Stimulated activated CD8-positive, alpha-beta memory T cell treated with anti-CD3 and anti-CD28 coated beads, Interleukin-15, amount 100 ng/mL, for 1 hour (primary cell): ENCODE data around the gene PLD5.
"Not testable (repeated sequence)": the region's sequence is repeated elsewhere in the genome, so short reads cannot be mapped to it uniquely, and the experiment has no call there.

ENCODE experiments used
- DNase-seq: peaks from one replicate; pipeline ENCODE4 v3.0.0-alpha.2; 2020; ENCODE audit warnings: low read depth

The PLD5 gene

DNA sequence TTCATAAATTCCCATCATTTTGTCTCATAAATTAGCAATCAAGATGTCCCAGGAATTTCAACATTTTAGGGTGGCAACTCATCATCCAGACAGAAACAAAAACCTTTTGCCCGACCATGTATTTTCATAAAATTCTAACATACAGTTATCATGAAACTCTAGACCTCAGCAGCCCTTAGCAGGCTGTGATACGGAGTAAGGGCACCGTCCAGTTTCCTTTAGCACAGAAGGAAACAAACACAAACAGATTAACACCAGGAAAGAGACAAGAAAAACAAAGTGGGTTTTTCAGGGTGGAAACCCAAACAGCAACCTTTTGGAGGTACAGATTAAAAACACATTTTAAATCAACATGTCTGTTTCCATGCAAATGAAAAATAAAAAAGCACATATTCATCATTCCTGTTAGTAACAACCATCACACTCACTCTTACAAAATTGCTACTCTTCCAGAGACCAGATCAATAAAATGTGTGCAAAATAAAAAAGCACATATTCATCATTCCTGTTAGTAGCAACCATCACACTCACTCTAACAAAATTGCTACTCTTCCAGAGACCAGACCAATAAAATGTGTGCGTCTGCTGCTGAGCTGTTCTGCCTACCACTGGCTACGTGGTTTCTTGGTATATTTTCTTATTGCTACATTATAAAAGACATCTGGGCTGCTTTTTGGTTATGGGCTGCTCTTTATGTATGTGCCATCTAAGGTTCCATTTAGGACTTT lies 241.6 kb downstream of the PLD5 start:
- DNase-seq = not testable (repeated sequence)

DNA sequence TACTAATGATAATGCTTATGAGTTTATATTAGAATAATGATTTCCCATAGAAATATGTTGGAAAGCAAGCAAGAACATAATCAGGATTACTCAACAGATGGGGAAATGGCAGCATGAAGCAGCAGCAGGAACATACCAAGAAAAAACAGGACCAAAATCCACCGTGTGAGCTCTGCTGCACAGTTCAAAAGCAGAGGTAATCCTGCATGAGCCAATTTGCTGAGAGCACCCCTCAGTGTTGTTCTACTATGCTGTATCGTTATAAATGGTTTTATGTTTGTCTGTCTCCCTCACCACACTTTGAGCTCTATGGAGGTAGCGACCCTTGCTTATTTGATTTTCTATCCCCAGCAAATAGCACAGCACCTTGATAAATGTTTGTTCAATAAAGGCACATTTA lies 246.1 kb downstream of the PLD5 start:
- DNase-seq = not testable (repeated sequence)

DNA sequence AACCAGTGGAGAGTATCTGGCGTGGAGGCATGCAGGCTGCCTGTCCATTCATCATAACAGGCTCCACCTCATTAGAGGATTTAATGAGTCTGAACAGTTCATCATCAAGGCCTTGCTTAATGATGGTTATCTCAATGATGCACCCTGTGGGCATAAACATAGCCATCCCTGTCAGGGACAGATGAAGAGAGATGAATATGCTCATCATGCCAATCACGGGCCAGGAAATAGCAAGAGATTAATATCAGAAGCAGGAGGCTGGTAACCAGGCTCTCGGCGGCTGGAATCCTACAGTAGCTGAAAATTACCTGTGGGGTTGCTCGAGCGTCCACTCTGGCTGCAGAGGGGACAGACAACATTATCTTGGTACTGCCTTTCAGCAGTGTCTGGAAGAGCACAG lies 247.7 kb downstream of the PLD5 start:
- not testable (repeated sequence) for DNase-seq

DNA sequence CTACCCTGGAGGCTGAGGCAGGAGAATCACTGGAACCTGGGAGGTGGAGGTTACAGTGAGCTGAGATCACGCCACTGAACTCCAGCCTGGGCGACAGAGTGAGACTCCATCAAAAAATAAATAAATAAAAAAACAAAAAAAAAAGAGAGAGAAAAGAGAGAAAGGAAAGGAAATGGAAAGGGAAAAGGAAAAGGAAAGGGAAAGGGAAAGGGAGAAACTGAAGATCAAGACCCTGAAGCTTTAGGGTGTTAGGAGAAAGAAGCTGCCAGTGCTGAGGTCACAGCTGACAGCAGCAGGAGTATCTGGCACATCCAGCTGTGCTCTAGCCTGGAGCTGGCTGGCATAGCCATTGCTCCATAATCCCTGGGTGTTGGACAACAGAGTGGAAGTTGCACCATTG lies 257.5 kb downstream of the PLD5 start:
- DNase-seq = not testable (repeated sequence)

DNA sequence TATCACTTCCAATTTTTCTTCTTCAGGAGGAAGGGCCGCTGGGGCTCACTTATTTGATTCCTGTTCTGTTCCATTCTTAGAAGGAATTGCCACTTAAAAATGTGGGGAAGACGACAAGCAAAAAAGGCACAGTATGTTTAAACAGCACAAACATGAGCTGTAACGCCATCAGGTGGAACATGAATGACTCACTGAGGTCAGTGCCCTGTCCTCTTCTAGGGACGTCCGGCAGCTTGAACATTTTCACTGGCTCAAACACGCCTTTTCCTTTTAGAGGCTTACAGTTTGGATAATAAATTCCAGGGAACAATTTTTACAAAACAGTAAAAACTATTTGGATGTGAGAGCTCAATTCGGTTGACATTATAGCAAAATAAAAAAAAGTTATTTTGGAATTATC lies 260.1 kb downstream of the PLD5 start:
- not testable (repeated sequence) for DNase-seq

DNA sequence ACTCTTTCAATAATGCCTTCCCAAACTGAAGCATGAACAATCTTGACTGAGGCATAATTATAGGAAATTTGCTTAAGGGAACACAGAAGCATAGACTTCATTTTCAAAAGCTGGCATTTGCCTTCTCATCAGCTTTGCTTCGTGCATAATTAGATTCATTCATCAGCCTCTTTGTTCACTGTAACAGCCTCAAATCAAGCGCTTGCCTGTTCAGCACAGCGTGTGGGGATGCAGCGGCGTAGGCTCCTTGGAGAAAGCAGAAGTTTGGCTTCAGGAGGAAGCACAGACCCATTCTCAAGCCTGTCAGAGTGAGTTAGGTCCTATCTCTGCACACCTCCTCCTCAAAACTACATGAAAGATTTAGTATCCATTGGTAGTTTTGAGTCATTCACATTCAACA lies 279.2 kb downstream of the PLD5 start:
- DNase-seq = no peak

DNA sequence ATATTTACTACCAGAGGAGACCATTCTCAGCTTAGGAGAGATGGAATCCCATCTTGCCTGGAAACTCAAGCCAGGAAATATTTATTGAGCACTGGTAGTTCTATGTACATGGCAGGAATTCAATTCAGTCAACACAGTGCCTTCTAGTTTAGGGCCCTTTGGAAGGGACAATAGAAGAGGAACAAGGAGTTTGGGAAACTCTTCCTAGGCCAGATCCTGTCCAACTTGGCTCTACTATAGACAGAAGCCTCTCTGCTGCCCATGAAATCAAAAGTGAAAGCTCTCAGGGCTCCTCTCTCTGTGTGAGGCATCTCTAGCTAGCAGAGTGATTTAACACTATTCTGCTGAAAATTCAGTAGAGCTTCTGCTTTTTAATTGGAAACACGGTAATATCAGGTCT lies 281.0 kb downstream of the PLD5 start:
- no peak for DNase-seq

DNA sequence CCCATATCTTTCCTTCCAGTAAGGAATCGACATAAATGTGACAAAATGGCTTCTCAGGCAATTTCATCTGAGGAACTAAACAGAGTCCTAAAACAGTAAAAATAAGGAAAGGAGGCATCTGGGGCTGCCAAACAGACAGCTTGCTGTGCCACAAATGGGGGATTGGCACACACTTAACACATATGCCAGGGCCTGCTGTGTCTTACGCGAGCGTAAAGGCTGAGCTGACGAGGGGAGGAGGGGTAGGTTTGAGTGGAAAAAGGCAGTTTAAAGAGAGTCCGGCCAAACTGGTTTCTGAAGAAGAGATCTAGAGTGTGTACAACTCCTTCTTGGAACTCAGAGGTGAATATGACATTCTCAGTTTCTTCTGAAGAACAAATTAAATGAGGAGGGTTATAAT lies 281.5 kb downstream of the PLD5 start:
- DNase-seq = no peak

DNA sequence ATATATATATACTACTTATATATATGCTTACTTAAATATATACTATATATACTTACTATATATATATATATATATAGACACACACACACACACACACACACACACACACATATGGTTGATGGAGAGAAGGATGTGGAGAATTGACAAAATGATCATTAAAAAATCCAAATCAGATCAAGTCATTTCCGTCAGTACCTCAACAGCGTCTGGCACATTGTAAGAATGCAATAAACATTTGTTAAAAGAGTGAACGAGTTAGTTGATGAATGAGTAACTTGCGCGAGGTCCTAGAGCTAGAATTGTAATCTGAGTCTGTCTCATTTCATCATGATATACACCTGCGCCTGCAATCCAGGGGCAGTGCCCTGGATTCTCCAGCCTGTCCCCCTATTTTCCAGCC lies 282.6 kb downstream of the PLD5 start:
- DNase-seq = no peak

DNA sequence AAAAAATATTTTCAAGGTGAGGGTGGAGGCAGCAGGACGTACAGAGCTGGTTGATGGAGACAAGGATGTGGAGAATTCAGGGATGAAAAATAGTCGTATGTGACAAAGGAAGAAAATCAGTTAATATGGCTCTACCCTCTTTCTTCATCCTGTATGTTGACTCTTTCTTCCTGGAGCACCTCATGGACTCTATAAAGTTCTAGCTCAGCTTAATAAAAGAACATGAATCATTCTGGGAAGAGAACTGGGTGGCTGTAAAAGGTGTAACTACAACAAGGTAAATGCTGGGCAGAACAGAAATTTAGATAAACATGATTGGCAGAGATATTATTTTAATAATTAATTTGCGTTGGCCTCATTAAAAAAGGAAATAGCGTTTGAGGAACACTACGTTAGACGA lies 283.8 kb downstream of the PLD5 start:
- DNase-seq = no peak

DNA sequence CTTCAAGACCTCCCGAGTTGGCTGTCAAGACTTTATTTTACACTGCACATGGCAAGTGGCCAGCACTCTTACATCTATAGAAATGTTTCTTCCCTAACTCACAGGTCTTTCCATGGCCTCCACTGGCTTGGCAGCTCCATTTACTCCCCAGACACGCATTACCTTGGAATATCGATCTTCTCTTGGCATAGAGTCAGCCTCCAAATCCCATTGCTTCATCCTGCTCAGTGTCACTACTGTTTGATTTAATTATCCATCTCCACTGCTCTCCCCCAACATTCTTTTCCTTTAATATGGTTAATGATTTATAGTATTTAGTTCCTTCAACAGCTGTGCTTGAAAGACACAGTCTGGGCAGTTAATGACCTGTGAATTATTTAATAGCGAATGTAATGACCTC lies 284.4 kb downstream of the PLD5 start:
- no peak for DNase-seq

DNA sequence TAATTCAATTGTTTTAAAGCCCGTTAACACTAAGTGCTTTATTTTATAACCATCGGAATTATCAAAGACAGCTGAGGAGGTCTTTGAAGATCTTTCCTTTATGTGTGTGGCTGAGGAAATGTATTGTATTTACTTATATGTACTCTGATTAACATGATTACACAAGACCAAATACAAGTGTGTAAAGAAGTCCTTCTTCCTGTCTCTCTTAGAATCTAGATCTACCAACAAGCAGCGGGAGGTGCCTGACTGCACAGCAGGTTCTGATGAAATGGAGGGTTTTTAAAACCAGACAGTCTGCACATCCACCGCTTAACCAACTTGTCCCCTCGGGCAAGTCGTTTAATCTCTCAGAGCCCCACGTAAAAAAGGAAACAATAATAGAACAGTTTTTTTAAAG lies 285.1 kb downstream of the PLD5 start:
- no peak for DNase-seq

DNA sequence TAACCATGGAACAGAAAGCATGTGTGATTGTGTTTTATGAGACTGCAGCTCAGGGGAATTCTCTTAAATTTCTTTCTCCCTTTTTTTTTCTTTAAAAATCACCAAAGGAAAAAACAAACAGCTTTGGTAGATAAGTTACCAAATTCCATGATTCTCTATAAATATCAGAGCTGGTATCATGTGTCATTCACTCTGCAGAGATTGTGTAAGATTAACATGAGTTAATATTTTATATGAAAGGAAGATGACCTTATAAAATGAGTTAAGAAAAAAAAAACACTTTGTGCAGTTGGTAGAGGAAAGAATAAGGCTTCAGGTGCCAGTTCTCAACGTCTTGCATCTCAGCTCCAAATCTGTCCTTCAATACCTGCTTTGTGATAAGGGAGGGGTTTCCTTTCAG lies 287.4 kb downstream of the PLD5 start:
- no peak for DNase-seq

DNA sequence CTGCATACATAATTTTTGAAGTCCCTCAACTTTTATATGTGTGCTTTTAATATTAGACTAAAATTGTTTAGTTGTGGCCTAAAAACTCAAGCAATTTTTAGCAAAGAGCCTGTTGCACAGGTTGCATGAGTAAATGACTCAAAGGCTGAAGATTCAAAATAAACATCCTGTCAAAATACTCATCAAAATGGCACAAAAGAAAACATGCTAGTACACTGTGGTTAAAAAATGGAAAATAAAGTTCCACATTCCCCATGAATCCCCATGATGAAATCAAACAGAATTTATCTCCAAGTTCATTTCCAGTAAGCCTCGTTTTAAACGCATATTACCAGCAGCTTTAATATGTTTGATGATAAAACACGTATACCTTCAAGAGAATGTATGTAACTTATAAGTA lies 295.5 kb downstream of the PLD5 start:
- DNase-seq = no peak

DNA sequence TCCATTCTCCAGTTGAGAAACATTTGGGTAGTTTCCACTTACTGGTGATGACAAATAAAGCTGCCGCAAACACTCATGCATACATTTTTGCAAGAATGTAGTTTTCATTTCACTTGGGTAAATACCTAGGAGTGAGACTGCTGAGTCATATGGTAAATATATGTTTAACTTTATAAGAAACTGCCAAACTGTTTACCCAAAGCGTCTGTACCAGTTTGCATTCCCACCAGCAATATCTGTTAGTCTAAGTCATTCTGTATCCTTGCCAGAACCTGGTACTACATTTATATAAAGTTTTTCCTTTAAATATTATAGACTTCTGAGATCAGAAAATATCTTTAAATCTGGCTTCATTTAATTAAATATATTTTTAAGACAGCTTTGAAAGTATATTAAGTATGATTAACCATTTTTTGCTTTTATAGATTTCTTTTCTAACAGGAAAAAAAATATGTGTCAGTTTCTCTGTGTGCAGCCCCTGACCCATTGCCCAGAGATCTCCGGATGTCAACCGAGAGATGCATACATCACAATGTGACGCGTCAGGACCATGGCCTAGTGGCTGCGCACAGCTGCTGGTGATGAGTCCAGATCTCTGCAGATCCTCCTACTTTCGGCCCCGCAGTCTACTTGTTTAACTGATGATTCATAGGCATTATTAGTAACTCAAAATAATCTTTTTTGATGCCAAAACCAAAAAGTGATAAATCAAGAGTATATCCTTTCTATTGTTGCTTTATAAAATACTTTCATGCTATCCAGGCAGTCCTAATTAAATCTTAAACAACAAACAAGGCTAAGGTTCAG lies 298.5 kb downstream of the PLD5 start:
- DNase-seq = no peak

DNA sequence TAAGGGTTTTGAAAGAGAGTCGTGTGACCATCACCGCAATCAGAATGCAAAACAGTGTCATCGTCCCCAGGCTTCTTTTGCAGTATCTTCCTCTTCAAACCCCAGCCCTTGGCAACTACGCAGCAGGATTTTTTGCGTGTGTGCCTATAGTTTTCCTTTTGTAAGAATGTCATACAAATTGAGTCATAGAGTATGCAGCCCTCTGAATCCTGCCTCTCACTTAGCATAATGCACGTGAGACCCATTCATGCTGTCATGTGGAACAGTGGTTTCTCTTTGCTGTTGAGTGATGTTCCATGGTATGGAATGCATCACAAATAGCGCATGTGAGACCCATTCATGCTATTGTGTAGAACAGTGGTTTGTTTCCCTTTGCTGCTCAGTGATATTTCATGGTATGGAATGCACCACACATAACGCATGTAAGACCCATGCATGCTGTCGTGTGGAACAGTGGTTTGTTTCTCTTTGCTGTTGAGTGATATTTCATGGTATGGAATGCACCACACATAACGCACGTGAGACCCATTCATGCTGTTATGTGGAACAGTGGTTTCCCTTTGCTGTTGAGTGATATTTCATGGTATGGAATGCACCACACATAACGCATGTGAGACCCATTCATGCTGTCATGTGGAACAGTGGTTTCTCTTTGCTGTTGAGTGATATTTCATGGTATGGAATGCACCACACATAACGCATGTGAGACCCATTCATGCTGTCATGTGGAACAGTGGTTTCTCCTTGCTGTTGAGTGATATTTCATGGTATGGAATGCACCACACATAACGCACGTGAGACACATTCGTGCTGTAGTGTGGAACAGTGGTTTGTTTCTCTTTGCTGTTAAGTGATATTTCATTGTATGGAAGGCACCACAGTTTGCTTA lies 299.4 kb downstream of the PLD5 start:
- DNase-seq = not testable (repeated sequence)

DNA sequence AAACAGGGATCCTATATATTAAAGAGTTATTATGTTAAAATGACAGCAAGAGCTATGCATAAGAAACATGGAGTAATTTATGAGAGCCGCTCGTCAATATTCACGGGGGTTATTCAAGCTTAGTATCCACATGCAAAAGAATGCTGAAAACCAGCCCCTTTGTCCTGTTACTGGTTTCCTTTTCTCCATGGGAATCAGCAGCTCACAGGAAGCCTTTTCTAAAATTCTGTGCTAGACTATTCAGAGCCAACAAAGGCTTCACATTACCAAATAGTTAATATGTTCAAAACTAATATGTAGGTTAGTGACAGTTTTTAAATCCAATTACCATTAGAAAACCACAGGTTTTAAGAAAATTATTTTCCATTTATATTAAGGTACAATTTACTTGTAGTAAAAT lies 300.0 kb downstream of the PLD5 start:
- DNase-seq = no peak

DNA sequence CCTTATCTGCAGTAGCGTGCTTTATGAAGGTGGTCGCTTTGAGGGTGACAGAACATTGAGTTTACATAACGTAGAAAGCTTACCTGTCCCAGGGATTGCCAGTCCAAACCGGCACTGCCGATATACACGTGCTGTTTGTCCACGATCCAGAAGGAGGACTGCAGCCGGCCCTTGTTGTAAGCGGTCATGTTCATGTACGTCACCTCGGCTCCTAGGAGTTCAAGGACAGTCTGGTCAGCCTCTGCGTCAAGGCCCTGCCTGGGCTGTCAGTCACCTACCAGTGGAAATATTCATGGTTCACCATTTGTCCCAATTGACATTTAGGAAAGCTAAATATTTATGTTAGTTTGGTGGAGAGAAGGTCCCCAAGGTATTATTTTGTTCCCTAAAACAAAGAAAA lies 304.6 kb downstream of the PLD5 start:
- no peak for DNase-seq

DNA sequence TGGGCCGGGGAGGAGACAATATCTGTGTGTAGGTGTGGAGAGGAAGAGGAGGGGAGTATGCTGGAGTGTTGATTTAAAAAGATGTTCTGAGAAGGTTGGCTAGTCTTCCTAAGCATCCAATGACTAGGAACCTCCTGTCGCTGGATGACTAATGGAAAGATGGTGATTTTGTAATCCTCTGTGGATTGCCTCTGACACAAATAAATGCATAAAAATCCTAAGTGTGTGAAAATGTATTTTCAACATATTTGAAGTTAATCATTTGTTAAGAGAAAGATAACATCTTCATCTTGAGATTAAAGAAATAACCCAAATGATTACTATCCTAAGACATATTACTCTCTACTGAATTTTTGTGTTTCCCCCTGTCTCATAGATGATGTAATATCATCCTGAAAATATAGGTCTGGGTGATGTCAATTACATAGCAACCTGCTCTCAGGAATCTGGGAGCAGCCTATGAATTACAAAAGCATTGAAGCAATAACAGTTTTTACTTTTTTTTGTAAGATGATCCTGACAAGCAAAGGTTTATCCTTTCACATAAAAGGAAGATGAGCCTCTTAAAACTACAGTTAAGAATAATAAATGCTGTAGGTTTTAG lies 305.1 kb downstream of the PLD5 start:
- no peak for DNase-seq

DNA sequence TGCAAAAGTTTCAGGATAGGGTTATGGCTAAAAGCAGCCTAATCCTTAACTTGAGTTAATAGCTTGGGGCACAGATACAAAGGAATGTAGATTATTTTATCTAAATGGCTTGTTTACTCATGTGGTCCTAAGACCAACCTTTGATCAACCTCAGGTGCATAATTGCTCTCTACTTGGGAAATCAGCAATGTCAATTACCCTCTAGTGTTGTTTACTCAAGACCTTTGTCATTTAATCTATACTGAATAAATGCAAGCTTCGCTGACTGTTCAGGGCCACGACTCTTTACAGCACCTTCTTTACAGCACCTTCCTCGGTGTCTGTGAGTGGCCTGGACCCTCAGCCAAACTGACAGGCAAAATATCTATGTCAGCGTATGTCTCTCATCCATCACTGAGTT lies 308.1 kb downstream of the PLD5 start:
- DNase-seq = no peak

DNA sequence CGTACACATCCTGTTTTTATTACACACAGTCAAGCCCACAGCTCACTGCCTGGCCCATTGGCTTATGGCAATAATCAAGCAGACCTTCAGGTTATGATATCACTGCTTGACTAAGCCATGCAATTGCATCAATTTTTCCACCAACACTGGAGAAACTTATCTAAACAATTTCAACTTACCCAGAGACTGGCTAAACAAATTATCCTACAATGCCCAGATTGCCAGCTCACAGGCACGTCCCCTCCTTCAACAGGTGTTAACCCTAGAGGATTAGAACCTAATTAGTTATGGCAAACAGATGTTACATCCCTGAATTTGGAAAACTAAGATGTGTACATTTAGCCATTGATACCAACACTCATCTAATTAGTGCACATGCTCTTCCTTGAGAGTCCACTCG lies 310.0 kb downstream of the PLD5 start:
- DNase-seq = not testable (repeated sequence)

DNA sequence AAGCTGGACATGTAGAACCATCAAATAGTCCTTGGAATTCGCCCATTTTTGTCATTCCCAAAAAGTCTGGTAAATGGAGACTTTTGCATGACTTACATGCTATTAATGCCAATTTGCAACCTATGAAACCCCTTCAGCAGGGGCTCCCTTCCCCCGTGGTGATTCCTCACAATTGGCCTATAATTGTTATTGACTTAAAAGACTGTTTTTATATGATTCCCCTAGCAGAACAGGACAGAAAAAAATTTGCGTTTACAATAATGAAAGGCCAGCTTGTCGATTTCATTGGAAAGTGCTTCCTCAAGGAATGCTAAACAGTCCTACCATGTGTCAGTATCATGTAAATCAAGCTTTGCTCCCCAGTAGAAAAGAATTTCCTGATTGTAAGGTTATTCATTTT lies 311.5 kb downstream of the PLD5 start:
- not testable (repeated sequence) for DNase-seq
